Retinal pigment epithelial cell (primary cell): ENCODE data around the gene PRDX1.

Experiments
- DNase-seq: peaks from one replicate; pipeline ENCODE4 v3.0.0-alpha.2; 2010; ENCODE audit warnings: low read depth
- H3K4me3 ChIP-seq: 2 replicates; pipeline ENCODE4 v1.5.1; 2011; ENCODE audit warnings: mild to moderate bottlenecking, low read length, control low read depth, moderate library complexity
- CTCF ChIP-seq: conservative IDR thresholded peaks from 2 replicates; pipeline ENCODE4 v1.5.1; 2011; ENCODE audit warnings: low read depth, low read length, control low read depth, inconsistent platforms

PRDX1 gene

GRCh38 chr1:45510036-45510971 is 11.4 kb downstream of the PRDX1 start:
- no peak overlapping the region for H3K4me3 ChIP-seq
- no peak for TF ChIP-seq CTCF
- DNase-seq = no peak

- H3K4me3 ChIP-seq = no peak overlapping the region
- peak; percentile 17 for TF ChIP-seq CTCF
- no peak for DNase-seq
Observed at GRCh38 chr1:45508295-45509151, 13.2 kb downstream of the PRDX1 start.

- TF ChIP-seq CTCF = no peak
- H3K4me3 ChIP-seq = no peak overlapping the region
- DNase-seq = no peak
Observed at GRCh38 chr1:45507893-45508292, 13.8 kb downstream of the PRDX1 start.

GRCh38 chr1:45507195-45507594 is 14.5 kb downstream of the PRDX1 start:
- H3K4me3 ChIP-seq = no peak overlapping the region
- TF ChIP-seq CTCF = no peak
- no peak for DNase-seq

GRCh38 chr1:45503462-45504360 is 18.0 kb downstream of the PRDX1 start:
- TF ChIP-seq CTCF = no peak
- no peak for DNase-seq
- H3K4me3 ChIP-seq = no peak overlapping the region

- no peak for DNase-seq
- no peak for TF ChIP-seq CTCF
Observed at GRCh38 chr1:45501505-45501859, 20.2 kb downstream of the PRDX1 start.

More at GRCh38 chr1:45501505-45501859, 20.2 kb downstream of the PRDX1 start:
- H3K4me3 ChIP-seq = no peak overlapping the region
